Endodermal cell (in vitro differentiated cells): ENCODE data around the gene AEBP1. TPM values are rescaled to one million over a fixed set of nuclear protein-coding genes. Genes with fewer than 3 reads are reported as not detected.

Source experiments
- DNase-seq: peaks from one replicate; pipeline ENCODE4 v3.0.0-alpha.2; 2017
- H3K27ac ChIP-seq: 2 replicates; pipeline ENCODE4 v1.5.1; 2013; ENCODE audit warnings: mild to moderate bottlenecking, low read depth, low read length, moderate library complexity
- H3K27me3 ChIP-seq: 2 replicates; pipeline ENCODE4 v1.6.1; 2013; ENCODE audit warnings: mild to moderate bottlenecking, low read length, moderate library complexity; ENCODE audit not compliant: insufficient read depth, control insufficient read depth, poor library complexity, severe bottlenecking
- H3K36me3 ChIP-seq: 2 replicates; pipeline ENCODE4 v1.7.0; 2013; ENCODE audit warnings: mild to moderate bottlenecking, low read length, moderate library complexity; ENCODE audit not compliant: control insufficient read depth, insufficient read depth
- H3K4me1 ChIP-seq: one replicate; pipeline ENCODE4 v1.7.0; 2013; ENCODE audit warnings: low read length; ENCODE audit not compliant: control insufficient read depth, insufficient read depth
- H3K4me3 ChIP-seq: 2 replicates; pipeline ENCODE4 v1.5.1; 2013; ENCODE audit warnings: mild to moderate bottlenecking, low read length, moderate library complexity
- H3K9ac ChIP-seq: 2 replicates; pipeline ENCODE4 v1.6.1; 2013; ENCODE audit warnings: mild to moderate bottlenecking, low read length, moderate library complexity; ENCODE audit not compliant: poor library complexity, severe bottlenecking; ENCODE audit errors: extremely low read depth
- H3K9me3 ChIP-seq: 2 replicates; pipeline ENCODE4 v1.6.1; 2013; ENCODE audit warnings: mild to moderate bottlenecking, low read length, moderate library complexity; ENCODE audit not compliant: control insufficient read depth
- H3K27ac Mint-ChIP-seq: 2 replicates; pipeline ENCODE4 v1.8.0; 2020; ENCODE audit warnings: mixed read lengths
- H3K27me3 Mint-ChIP-seq: 2 replicates; pipeline ENCODE4 v1.8.0; 2021; ENCODE audit warnings: mild to moderate bottlenecking, mixed read lengths; ENCODE audit not compliant: insufficient read depth
- H3K36me3 Mint-ChIP-seq: 2 replicates; pipeline ENCODE4 v1.8.0; 2020; ENCODE audit warnings: low read depth, mixed read lengths
- H3K4me1 Mint-ChIP-seq: 2 replicates; pipeline ENCODE4 v1.8.0; 2020; ENCODE audit warnings: mixed read lengths
- H3K4me3 Mint-ChIP-seq: 2 replicates; pipeline ENCODE4 v1.8.0; 2020; ENCODE audit warnings: mild to moderate bottlenecking, moderate library complexity, mixed read lengths
- H3K9me3 Mint-ChIP-seq: 2 replicates; pipeline ENCODE4 v1.8.0; 2020; ENCODE audit warnings: mild to moderate bottlenecking, mixed read lengths
- WGBS, 2 experiments: methylation state at CpG; one replicate each; pipeline versions ENCODE4 v1.1.5 to v1.1.7; 2013; ENCODE audit warnings: missing lambda C conversion rate in 2 of 2, mixed read lengths in 1 of 2; ENCODE audit not compliant: insufficient coverage in 1 of 2, insufficient read length in 1 of 2; 5-methylcytosine and 5-hydroxymethylcytosine counted together
- total RNA-seq, 2 donors: library from RNA; stranded (reverse); fragmentation: NEBNext Ultra II Directional in 1 of 2; extraction: Animal tissue kit (Norgen Biotek cat#: 25700) in 1 of 2; gene quantifications; 2 replicates in 1 of 2; 3 replicates in 1 of 2; pipeline ENCODE4 v1.2.1, GENCODE V29; 2021
- TF ChIP-seq, protein P1 (sequence below): fragments of 200-600 bp; sonication (generic); conservative IDR thresholded peaks from 2 replicates; pipeline ENCODE4 v1.5.0; 2021; ENCODE audit warnings: antibody characterized with exemption, mild to moderate bottlenecking

AEBP1 gene
- total RNA-seq, 2 donors from 2014 or later, result 55.2 to 65.8 TPM

DNA sequence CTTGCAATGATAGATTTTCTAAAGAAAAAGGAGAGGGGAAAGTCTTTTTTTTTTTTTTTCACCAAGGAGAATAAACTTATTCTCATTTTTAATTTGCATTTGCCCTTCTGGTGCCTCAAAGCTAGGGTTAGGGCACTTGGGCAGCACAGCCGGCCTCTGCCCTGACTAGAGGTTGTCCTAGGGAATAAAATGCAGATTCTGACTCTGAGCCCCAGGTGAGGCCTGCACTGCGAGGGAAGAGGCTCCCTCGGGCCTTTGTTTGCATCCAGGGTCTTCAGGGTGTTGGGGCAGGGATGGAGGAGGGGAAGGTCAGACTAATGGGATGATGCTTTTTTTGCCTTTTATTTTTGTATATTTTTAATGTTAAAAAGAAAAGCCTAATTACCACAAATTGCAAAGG is 29.1 kb downstream of the AEBP1 start:
- WGBS, 2 experiments, result 44 to 75% methylated on average over 3 of the region's 3 CpGs
- H3K27ac ChIP-seq, result no peak overlapping the region
- H3K36me3 Mint-ChIP-seq, result no peaks in the 10 kb centered on the region
- peaks cover 11% of the 10 kb centered on the region for H3K4me1 ChIP-seq
- H3K27me3 Mint-ChIP-seq, result peaks cover 34% of the 10 kb centered on the region
- no peak overlapping the region for H3K27ac Mint-ChIP-seq
- TF ChIP-seq, protein P1, sequence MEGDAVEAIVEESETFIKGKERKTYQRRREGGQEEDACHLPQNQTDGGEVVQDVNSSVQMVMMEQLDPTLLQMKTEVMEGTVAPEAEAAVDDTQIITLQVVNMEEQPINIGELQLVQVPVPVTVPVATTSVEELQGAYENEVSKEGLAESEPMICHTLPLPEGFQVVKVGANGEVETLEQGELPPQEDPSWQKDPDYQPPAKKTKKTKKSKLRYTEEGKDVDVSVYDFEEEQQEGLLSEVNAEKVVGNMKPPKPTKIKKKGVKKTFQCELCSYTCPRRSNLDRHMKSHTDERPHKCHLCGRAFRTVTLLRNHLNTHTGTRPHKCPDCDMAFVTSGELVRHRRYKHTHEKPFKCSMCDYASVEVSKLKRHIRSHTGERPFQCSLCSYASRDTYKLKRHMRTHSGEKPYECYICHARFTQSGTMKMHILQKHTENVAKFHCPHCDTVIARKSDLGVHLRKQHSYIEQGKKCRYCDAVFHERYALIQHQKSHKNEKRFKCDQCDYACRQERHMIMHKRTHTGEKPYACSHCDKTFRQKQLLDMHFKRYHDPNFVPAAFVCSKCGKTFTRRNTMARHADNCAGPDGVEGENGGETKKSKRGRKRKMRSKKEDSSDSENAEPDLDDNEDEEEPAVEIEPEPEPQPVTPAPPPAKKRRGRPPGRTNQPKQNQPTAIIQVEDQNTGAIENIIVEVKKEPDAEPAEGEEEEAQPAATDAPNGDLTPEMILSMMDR, result no peak
- H3K4me3 Mint-ChIP-seq, result no peak overlapping the region
- no peak overlapping the region for H3K9ac ChIP-seq
- peaks cover 19% of the 10 kb centered on the region for H3K4me1 Mint-ChIP-seq
- DNase-seq, result no peak
- H3K4me3 ChIP-seq, result no peak overlapping the region
- no peaks in the 10 kb centered on the region for H3K9me3 Mint-ChIP-seq
- no peaks in the 10 kb centered on the region for H3K27me3 ChIP-seq
- no peaks in the 10 kb centered on the region for H3K9me3 ChIP-seq
- no peaks in the 10 kb centered on the region for H3K36me3 ChIP-seq

DNA sequence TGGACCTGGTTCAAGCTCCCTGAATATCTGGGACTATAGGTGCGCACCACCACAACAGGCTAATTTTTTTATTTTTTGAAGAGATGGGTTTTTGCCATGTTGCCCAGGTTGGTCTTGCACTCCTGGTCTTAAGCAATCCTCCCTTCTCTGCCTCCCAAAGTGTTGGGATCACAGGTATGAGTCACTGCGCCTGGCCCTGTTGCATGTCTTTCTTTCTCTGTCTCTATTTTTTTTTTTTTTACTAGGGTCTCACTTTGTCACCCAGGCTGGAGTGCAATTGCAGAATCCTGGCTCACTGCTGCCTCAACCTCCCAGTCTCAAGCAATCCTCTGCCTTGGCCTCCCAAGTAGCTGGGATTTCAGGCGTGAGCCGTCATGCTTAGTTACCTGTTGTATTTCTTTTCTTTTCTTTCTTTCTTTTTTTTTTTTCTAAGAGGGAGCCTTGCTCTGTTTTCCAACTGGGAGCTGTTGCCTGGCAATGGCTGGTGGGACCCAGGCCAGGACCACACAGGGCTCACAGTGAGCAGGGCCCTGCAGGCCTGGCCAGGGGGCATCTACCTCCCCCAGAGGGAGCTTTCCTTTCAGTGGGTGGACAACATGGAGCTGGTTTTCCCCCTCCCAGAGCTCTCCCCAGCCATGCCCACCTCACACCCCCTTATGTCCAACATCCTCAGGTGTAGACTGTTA is 30.9 kb downstream of the AEBP1 start:
- no peaks in the 10 kb centered on the region for H3K27me3 ChIP-seq
- no peaks in the 10 kb centered on the region for H3K9me3 Mint-ChIP-seq
- no peak overlapping the region for H3K9ac ChIP-seq
- no peak overlapping the region for H3K4me3 ChIP-seq
- WGBS, 2 experiments, result 80 to 97% methylated on average over 2 to 4 of the region's 4 CpGs
- DNase-seq, result no peak
- no peak overlapping the region for H3K27ac ChIP-seq
- peaks cover 3% of the 10 kb centered on the region for H3K36me3 ChIP-seq
- H3K27ac Mint-ChIP-seq, result no peak overlapping the region
- TF ChIP-seq, protein P1, result no peak
- peaks cover 38% of the 10 kb centered on the region for H3K27me3 Mint-ChIP-seq
- H3K4me1 ChIP-seq, result peaks cover 11% of the 10 kb centered on the region
- H3K4me3 Mint-ChIP-seq, result no peak overlapping the region
- peaks cover 19% of the 10 kb centered on the region for H3K4me1 Mint-ChIP-seq
- H3K36me3 Mint-ChIP-seq, result no peaks in the 10 kb centered on the region
- no peaks in the 10 kb centered on the region for H3K9me3 ChIP-seq

DNA sequence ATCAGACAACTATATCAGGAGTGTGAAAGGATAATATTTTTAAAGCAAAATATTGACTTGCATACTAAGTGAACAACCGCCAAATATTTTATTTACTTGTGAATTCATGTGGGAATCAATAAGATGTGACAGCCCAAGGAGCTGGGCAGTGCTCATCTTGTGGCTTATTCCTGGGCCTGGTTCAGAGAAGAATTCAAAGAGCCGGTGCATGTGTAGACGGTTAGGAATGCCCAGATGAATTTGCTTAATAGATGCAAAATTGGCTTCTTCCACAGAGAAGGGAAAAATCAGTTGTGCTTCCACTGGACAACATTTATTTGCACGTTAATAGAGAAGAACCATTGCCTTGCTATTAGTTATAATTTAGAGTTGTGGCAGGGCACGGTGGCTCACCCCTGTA is 32.6 kb downstream of the AEBP1 start:
- WGBS, 2 experiments, result 94% methylated on average over 5 of the region's 5 CpGs
- Histone ChIP-seq H3K9me3 (no peaks in the 10 kb centered on the region), H3K4me3 (no peak overlapping the region), H3K27ac (no peak overlapping the region), H3K27me3 (no peaks in the 10 kb centered on the region), H3K4me1 (peaks cover 14% of the 10 kb centered on the region), H3K9ac (no peak overlapping the region), H3K36me3 (peaks cover 3% of the 10 kb centered on the region)
- Mint-ChIP-seq H3K4me1 (peaks cover 20% of the 10 kb centered on the region), H3K4me3 (no peak overlapping the region), H3K36me3 (no peaks in the 10 kb centered on the region), H3K27me3 (peaks cover 31% of the 10 kb centered on the region), H3K27ac (no peak overlapping the region), H3K9me3 (no peaks in the 10 kb centered on the region)
- no peak for DNase-seq
- TF ChIP-seq, protein P1, result no peak
